ENCODE data around the gene MMP25.

Gene MMP25

GRCh38 chr16:3089717-3090592 is 43.6 kb downstream of the MMP25 start:
- Histone ChIP-seq H3K27me3 (ENCODE audit: control insufficient read depth, insufficient read depth, low read length) (no peaks in the 10 kb centered on the region), H3K9me3 (ENCODE audit: control insufficient read depth, insufficient read depth, low read length) (no peaks in the 10 kb centered on the region), H3K27ac (ENCODE audit: low read depth, low read length) (no peak overlapping the region), H3K9ac (ENCODE audit: low read depth, low read length) (no peak overlapping the region), H3K36me3 (ENCODE audit: control insufficient read depth, insufficient read depth, low read length) (peaks cover 66% of the 10 kb centered on the region), H3K4me1 (ENCODE audit: control insufficient read depth, insufficient read depth, low read length) (peaks cover 15% of the 10 kb centered on the region; the same call in 1 of the 2 replicates), H3K4me3 (ENCODE audit: low read depth, low read length) (no peak overlapping the region)

- no peak overlapping the region for H3K9ac ChIP-seq (ENCODE audit: low read depth, low read length)
- H3K4me3 ChIP-seq (ENCODE audit: low read depth, low read length): no peak overlapping the region
- no peaks in the 10 kb centered on the region for H3K27me3 ChIP-seq (ENCODE audit: control insufficient read depth, insufficient read depth, low read length)
- no peaks in the 10 kb centered on the region for H3K9me3 ChIP-seq (ENCODE audit: control insufficient read depth, insufficient read depth, low read length)
- H3K36me3 ChIP-seq (ENCODE audit: control insufficient read depth, insufficient read depth, low read length): peaks cover 73% of the 10 kb centered on the region
- H3K4me1 ChIP-seq (ENCODE audit: control insufficient read depth, insufficient read depth, low read length): peaks cover 21% of the 10 kb centered on the region; the same call in 1 of the 2 replicates
- no peak overlapping the region for H3K27ac ChIP-seq (ENCODE audit: low read depth, low read length)
Observed at GRCh38 chr16:3091551-3091950, 45.2 kb downstream of the MMP25 start.

GRCh38 chr16:3092501-3092941 is 46.2 kb downstream of the MMP25 start:
- H3K36me3 ChIP-seq (ENCODE audit: control insufficient read depth, insufficient read depth, low read length): peaks cover 79% of the 10 kb centered on the region
- no peak overlapping the region for H3K27ac ChIP-seq (ENCODE audit: low read depth, low read length)
- no peaks in the 10 kb centered on the region for H3K27me3 ChIP-seq (ENCODE audit: control insufficient read depth, insufficient read depth, low read length)
- no peaks in the 10 kb centered on the region for H3K9me3 ChIP-seq (ENCODE audit: control insufficient read depth, insufficient read depth, low read length)
- H3K9ac ChIP-seq (ENCODE audit: low read depth, low read length): no peak overlapping the region
- peaks cover 20% of the 10 kb centered on the region for H3K4me1 ChIP-seq (ENCODE audit: control insufficient read depth, insufficient read depth, low read length)
- no peak overlapping the region for H3K4me3 ChIP-seq (ENCODE audit: low read depth, low read length)

- Histone ChIP-seq H3K36me3 (ENCODE audit: control insufficient read depth, insufficient read depth, low read length) (peaks cover 60% of the 10 kb centered on the region), H3K27ac (ENCODE audit: low read depth, low read length) (no peak overlapping the region), H3K4me1 (ENCODE audit: control insufficient read depth, insufficient read depth, low read length) (peaks cover 18% of the 10 kb centered on the region), H3K4me3 (ENCODE audit: low read depth, low read length) (no peak overlapping the region), H3K9me3 (ENCODE audit: control insufficient read depth, insufficient read depth, low read length) (no peaks in the 10 kb centered on the region), H3K27me3 (ENCODE audit: control insufficient read depth, insufficient read depth, low read length) (no peaks in the 10 kb centered on the region), H3K9ac (ENCODE audit: low read depth, low read length) (no peak overlapping the region)
Observed at GRCh38 chr16:3094289-3095027, 48.1 kb downstream of the MMP25 start.

GRCh38 chr16:3095869-3096268 is 49.5 kb downstream of the MMP25 start:
- H3K9ac ChIP-seq (ENCODE audit: low read depth, low read length): no peak overlapping the region
- no peaks in the 10 kb centered on the region for H3K9me3 ChIP-seq (ENCODE audit: control insufficient read depth, insufficient read depth, low read length)

GRCh38 chr16:3096362-3096761 is 50.0 kb downstream of the MMP25 start:
- H3K4me1 ChIP-seq (ENCODE audit: control insufficient read depth, insufficient read depth, low read length): peaks cover 29% of the 10 kb centered on the region
- no peaks in the 10 kb centered on the region for H3K9me3 ChIP-seq (ENCODE audit: control insufficient read depth, insufficient read depth, low read length)
- no peak overlapping the region for H3K9ac ChIP-seq (ENCODE audit: low read depth, low read length)
- no peak overlapping the region for H3K4me3 ChIP-seq (ENCODE audit: low read depth, low read length)
- peak overlapping the region; percentile 41 for H3K27ac ChIP-seq (ENCODE audit: low read depth, low read length)
- no peaks in the 10 kb centered on the region for H3K27me3 ChIP-seq (ENCODE audit: control insufficient read depth, insufficient read depth, low read length)
- peaks cover 42% of the 10 kb centered on the region for H3K36me3 ChIP-seq (ENCODE audit: control insufficient read depth, insufficient read depth, low read length)

More at GRCh38 chr16:3095869-3096268, 49.5 kb downstream of the MMP25 start:
- Histone ChIP-seq H3K4me3 (ENCODE audit: low read depth, low read length) (no peak overlapping the region), H3K27me3 (ENCODE audit: control insufficient read depth, insufficient read depth, low read length) (no peaks in the 10 kb centered on the region), H3K27ac (ENCODE audit: low read depth, low read length) (peak overlapping the region; percentile 41), H3K36me3 (ENCODE audit: control insufficient read depth, insufficient read depth, low read length) (peaks cover 47% of the 10 kb centered on the region), H3K4me1 (ENCODE audit: control insufficient read depth, insufficient read depth, low read length) (peaks cover 26% of the 10 kb centered on the region)

- Histone ChIP-seq H3K9me3 (ENCODE audit: control insufficient read depth, insufficient read depth, low read length) (no peaks in the 10 kb centered on the region), H3K36me3 (ENCODE audit: control insufficient read depth, insufficient read depth, low read length) (peaks cover 33% of the 10 kb centered on the region), H3K9ac (ENCODE audit: low read depth, low read length) (peak overlapping the region; percentile 88), H3K27ac (ENCODE audit: low read depth, low read length) (peak overlapping the region; percentile 96), H3K27me3 (ENCODE audit: control insufficient read depth, insufficient read depth, low read length) (no peaks in the 10 kb centered on the region), H3K4me3 (ENCODE audit: low read depth, low read length) (peak overlapping the region; percentile 76), H3K4me1 (ENCODE audit: control insufficient read depth, insufficient read depth, low read length) (peaks cover 29% of the 10 kb centered on the region)
Observed at GRCh38 chr16:3097266-3097665, 50.9 kb downstream of the MMP25 start.

GRCh38 chr16:3098459-3099394 is 52.4 kb downstream of the MMP25 start, which contains the start of gene ZSCAN10:
TSS of gene ZSCAN10 (minus strand) at chr16:3099294. CDS start at chr16:3092937, 6,357 bp downstream.
- Histone ChIP-seq H3K9ac (ENCODE audit: low read depth, low read length) (peak within 1 kb of the TSS; percentile 88), H3K36me3 (ENCODE audit: control insufficient read depth, insufficient read depth, low read length) (peaks cover 23% of the 10 kb centered on the region), H3K27ac (ENCODE audit: low read depth, low read length) (peak within 1 kb of the TSS; percentile 96), H3K27me3 (ENCODE audit: control insufficient read depth, insufficient read depth, low read length) (no peaks in the 10 kb centered on the region), H3K4me3 (ENCODE audit: low read depth, low read length) (peak within 1 kb of the TSS; percentile 76), H3K9me3 (ENCODE audit: control insufficient read depth, insufficient read depth, low read length) (no peaks in the 10 kb centered on the region), H3K4me1 (ENCODE audit: control insufficient read depth, insufficient read depth, low read length) (peaks cover 29% of the 10 kb centered on the region)

- Histone ChIP-seq H3K27ac (ENCODE audit: low read depth, low read length) (peak overlapping the region; percentile 96), H3K9ac (ENCODE audit: low read depth, low read length) (peak overlapping the region; percentile 88), H3K4me1 (ENCODE audit: control insufficient read depth, insufficient read depth, low read length) (peaks cover 29% of the 10 kb centered on the region)
Observed at GRCh38 chr16:3099395-3099731, 53.0 kb downstream of the MMP25 start.

GRCh38 chr16:3099732-3100499 is 53.6 kb downstream of the MMP25 start:
- Histone ChIP-seq H3K4me1 (ENCODE audit: control insufficient read depth, insufficient read depth, low read length) (peaks cover 29% of the 10 kb centered on the region), H3K27ac (ENCODE audit: low read depth, low read length) (peak overlapping the region; percentile 96), H3K9ac (ENCODE audit: low read depth, low read length) (peak overlapping the region; percentile 88), H3K27me3 (ENCODE audit: control insufficient read depth, insufficient read depth, low read length) (no peaks in the 10 kb centered on the region), H3K9me3 (ENCODE audit: control insufficient read depth, insufficient read depth, low read length) (no peaks in the 10 kb centered on the region), H3K4me3 (ENCODE audit: low read depth, low read length) (peak overlapping the region; percentile 76), H3K36me3 (ENCODE audit: control insufficient read depth, insufficient read depth, low read length) (peaks cover 14% of the 10 kb centered on the region)

More at GRCh38 chr16:3099395-3099731, 53.0 kb downstream of the MMP25 start:
- H3K27me3 ChIP-seq (ENCODE audit: control insufficient read depth, insufficient read depth, low read length): no peaks in the 10 kb centered on the region
- no peaks in the 10 kb centered on the region for H3K9me3 ChIP-seq (ENCODE audit: control insufficient read depth, insufficient read depth, low read length)
- peaks cover 17% of the 10 kb centered on the region for H3K36me3 ChIP-seq (ENCODE audit: control insufficient read depth, insufficient read depth, low read length)
- H3K4me3 ChIP-seq (ENCODE audit: low read depth, low read length): peak overlapping the region; percentile 76
